B cell (primary cell): ENCODE results near the gene THRB. TPM values are rescaled to one million over a fixed set of nuclear protein-coding genes. Genes with fewer than 3 reads are reported as not detected.

Source experiments
- ATAC-seq: fragments of 200-7000 bp; cut with Tn5 transposase; one replicate; pipeline ENCODE4 v1.10.0; 2021; ENCODE audit warnings: low read depth, mild to moderate bottlenecking, moderate number of reproducible peaks, moderate library complexity
- CTCF ChIA-PET: fragments of 350-600 bp; sonication (Branson Sonifier 250); formaldehyde crosslinking; loops from one replicate; lab custom pipeline; 2021; ENCODE audit warnings: antibody characterized with exemption, inconsistent platforms; lab: Charles Lee
- POLR2A ChIA-PET: fragments of 350-600 bp; sonication (Branson Sonifier 250); formaldehyde crosslinking; loops from one replicate; lab custom pipeline; 2021; ENCODE audit warnings: antibody characterized with exemption; lab: Charles Lee
- DNase-seq: peaks from one replicate; pipeline ENCODE4 v3.0.0; 2013
- H2AFZ ChIP-seq: 2 replicates; pipeline ENCODE4 v1.6.1; 2012; ENCODE audit warnings: mild to moderate bottlenecking, low read depth, low read length; ENCODE audit not compliant: insufficient read depth, poor library complexity, severe bottlenecking
- H3K27ac ChIP-seq, 2 donors: 1 replicate in 1 of 2; 2 replicates in 1 of 2; pipeline ENCODE4 v1.5.1; 2012 to 2013; ENCODE audit warnings: low read length in 2 of 2, mild to moderate bottlenecking in 2 of 2, moderate library complexity in 1 of 2
- H3K27me3 ChIP-seq, 4 experiments: fragments of 200-600 bp in 1 of 4; sonication (generic) in 1 of 4; replicated peaks in 1 of 4; 1 replicate in 2 of 4; 2 replicates in 2 of 4; pipeline versions ENCODE4 v1.6.1 to v1.7.0; 2013 to 2016; ENCODE audit warnings: low read length in 3 of 4, mild to moderate bottlenecking in 2 of 4, mixed read lengths in 1 of 4, moderate library complexity in 1 of 4; ENCODE audit not compliant: insufficient read depth in 4 of 4, control insufficient read depth in 3 of 4; ENCODE audit errors: control extremely low read depth in 1 of 4
- H3K36me3 ChIP-seq, 2 experiments: replicated peaks in 1 of 2; 1 replicate in 1 of 2; 2 replicates in 1 of 2; pipeline versions ENCODE4 v1.6.1 to v1.7.1; 2013; ENCODE audit warnings: low read length in 1 of 2; ENCODE audit not compliant: insufficient read depth in 2 of 2, control insufficient read depth in 1 of 2; ENCODE audit errors: control extremely low read depth in 1 of 2, extremely low read depth in 1 of 2
- H3K4me1 ChIP-seq, 2 donors: fragments of 200-600 bp in 1 of 2; sonication (generic) in 1 of 2; 1 replicate in 1 of 2; 2 replicates in 1 of 2; pipeline versions ENCODE4 v1.5.1 to v1.6.1; 2013 to 2017; ENCODE audit warnings: low read length in 2 of 2; ENCODE audit not compliant: control insufficient read depth in 2 of 2, insufficient read depth in 2 of 2
- H3K4me2 ChIP-seq: replicated peaks from 2 replicates; pipeline ENCODE3; 2012; ENCODE audit warnings: mild to moderate bottlenecking, low read depth, low read length; ENCODE audit not compliant: poor library complexity, severe bottlenecking
- H3K4me3 ChIP-seq, 5 experiments: fragments of 200-600 bp in 1 of 5; sonication (generic) in 1 of 5; 1 replicate in 3 of 5; 2 replicates in 2 of 5; pipeline versions ENCODE4 v1.5.1 to v1.7.0; 2011 to 2016; ENCODE audit warnings: low read length in 4 of 5, mild to moderate bottlenecking in 4 of 5, low read depth in 2 of 5, control low read depth in 1 of 5, moderate library complexity in 1 of 5; ENCODE audit not compliant: insufficient read depth in 1 of 5; ENCODE audit errors: control extremely low read depth in 1 of 5, extremely low read depth in 1 of 5
- H3K79me2 ChIP-seq: fragments of 200-600 bp; sonication (generic); one replicate; pipeline ENCODE4 v1.6.0; 2016; ENCODE audit warnings: low read length; ENCODE audit not compliant: control insufficient read depth, insufficient read depth
- H3K9ac ChIP-seq: fragments of 200-600 bp; sonication (generic); 2 replicates; pipeline ENCODE4 v1.6.1; 2017; ENCODE audit warnings: mild to moderate bottlenecking, low read length, moderate library complexity
- H3K9me3 ChIP-seq, 3 donors: one replicate each; pipeline versions ENCODE4 v1.6.1 to v1.7.1; 2013; ENCODE audit warnings: low read length in 2 of 3; ENCODE audit not compliant: control insufficient read depth in 2 of 3, insufficient read depth in 1 of 3; ENCODE audit errors: control extremely low read depth in 1 of 3
- H4K20me1 ChIP-seq: 2 replicates; pipeline ENCODE4 v1.6.0; 2012; ENCODE audit warnings: mild to moderate bottlenecking, low read length; ENCODE audit not compliant: insufficient read depth, control insufficient read depth, poor library complexity, severe bottlenecking
- H3K27ac Mint-ChIP-seq: one replicate; pipeline ENCODE4 v1.8.0; 2021; ENCODE audit warnings: mixed read lengths
- H3K27me3 Mint-ChIP-seq: one replicate; pipeline ENCODE4 v1.8.0; 2021; ENCODE audit warnings: mixed read lengths
- H3K4me1 Mint-ChIP-seq: one replicate; pipeline ENCODE4 v1.8.0; 2021; ENCODE audit warnings: mixed read lengths
- H3K4me3 Mint-ChIP-seq: one replicate; pipeline ENCODE4 v1.8.0; 2021; ENCODE audit warnings: mixed read lengths
- H3K9me3 Mint-ChIP-seq: one replicate; pipeline ENCODE4 v1.8.0; 2022; ENCODE audit warnings: mixed read lengths; ENCODE audit not compliant: insufficient read depth
- CTCF ChIP-seq: fragments of 200-600 bp; IDR thresholded peaks from one replicate; pipeline ENCODE4 v1.8.0; 2022; ENCODE audit warnings: antibody characterized with exemption, mild to moderate bottlenecking
- EZH2 ChIP-seq: IDR thresholded peaks from 2 replicates; pipeline ENCODE4 v1.6.1; 2012; ENCODE audit warnings: borderline replicate concordance, low read depth, mild to moderate bottlenecking, moderate library complexity, low read length; ENCODE audit not compliant: insufficient read depth, poor library complexity, severe bottlenecking
- WGBS: methylation state at CpG from one replicate; pipeline ENCODE4 v1.1.5; 2013; ENCODE audit warnings: missing lambda C conversion rate; ENCODE audit not compliant: insufficient coverage; 5-methylcytosine and 5-hydroxymethylcytosine counted together
- intact Hi-C: fragments of 100-400 bp; cut with micrococcal nuclease; formaldehyde crosslinking; loops from one replicate; pipeline ENCODE4 v1.10.0; 2022
- polyA plus RNA-seq: library from polyadenylated mRNA; depleted of rRNA; stranded (reverse); fragments of >200 nt; gene quantifications from 2 replicates; pipeline ENCODE4 v1.2.3, GENCODE V29; 2012
- total RNA-seq, 2 donors: library from RNA; stranded (reverse); fragments of 120-200 nt in 1 of 2; gene quantifications; 1 replicate in 1 of 2; 2 replicates in 1 of 2; pipeline versions ENCODE4 v1.2.3 to v1.2.4, GENCODE V29; 2013 to 2022

Gene THRB
- total and polyA plus RNA-seq, 2 donors (not counting 1 experiment from before 2014, with no cell fraction given): 0.86 to 1.8 TPM

DNA sequence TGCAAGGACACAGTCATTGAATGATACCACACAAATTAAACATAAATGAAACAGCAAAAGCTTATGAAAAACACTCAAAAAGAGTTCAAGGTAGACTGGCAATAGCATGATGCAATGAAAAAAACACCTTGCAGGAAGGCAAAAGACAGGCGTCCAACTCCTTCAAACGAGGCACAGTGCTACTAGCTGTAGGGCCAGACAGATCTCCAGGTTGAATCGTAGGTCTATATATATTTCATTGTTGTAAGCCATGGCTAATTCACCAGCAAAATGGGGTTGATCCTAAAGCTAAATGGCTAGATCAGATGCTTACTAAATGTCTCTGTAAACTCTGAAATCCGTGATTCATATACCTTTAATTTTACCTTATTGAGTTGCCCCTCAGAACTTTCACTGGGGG, 94.2 kb downstream of the THRB start:
- Histone ChIP-seq H3K4me1 (no peaks in the 10 kb centered on the region), H3K9me3 (no peaks in the 10 kb centered on the region), H3K27ac (no peak overlapping the region), H3K79me2 (no peaks in the 10 kb centered on the region), H4K20me1 (no peaks in the 10 kb centered on the region), H2AFZ (no peak overlapping the region), H3K9ac (no peak overlapping the region), H3K36me3 (no peaks in the 10 kb centered on the region), H3K4me2 (no peak overlapping the region), H3K27me3 (no peaks in the 10 kb centered on the region), H3K4me3 (no peak overlapping the region)
- H3K4me1 Mint-ChIP-seq: no peaks in the 10 kb centered on the region
- H3K4me3 Mint-ChIP-seq: no peak overlapping the region
- TF ChIP-seq EZH2 (no peak), CTCF (no peak)
- intact Hi-C loops: no loop called here
- H3K27me3 Mint-ChIP-seq: peaks cover 3% of the 10 kb centered on the region
- no peak overlapping the region for H3K27ac Mint-ChIP-seq
- WGBS: 76% methylated on average over 2 of the region's 4 CpGs
- no peaks in the 10 kb centered on the region for H3K9me3 Mint-ChIP-seq
- DNase-seq (no peak), ATAC-seq (no peak)
- POLR2A ChIA-PET: no interaction called here
- CTCF ChIA-PET: no interaction called here

GRCh38 chr3:24400015-24400414, 94.6 kb downstream of the THRB start:
- Histone ChIP-seq H4K20me1 (no peaks in the 10 kb centered on the region), H3K9ac (no peak overlapping the region), H3K9me3 (no peaks in the 10 kb centered on the region), H3K4me1 (no peaks in the 10 kb centered on the region), H3K27me3 (no peaks in the 10 kb centered on the region), H3K27ac (no peak overlapping the region), H2AFZ (no peak overlapping the region), H3K36me3 (no peaks in the 10 kb centered on the region), H3K4me2 (no peak overlapping the region), H3K79me2 (no peaks in the 10 kb centered on the region), H3K4me3 (no peak overlapping the region)
- no peak overlapping the region for H3K4me3 Mint-ChIP-seq
- H3K27me3 Mint-ChIP-seq: peaks cover 3% of the 10 kb centered on the region
- H3K9me3 Mint-ChIP-seq: no peaks in the 10 kb centered on the region
- ATAC-seq: no peak
- no peak for TF ChIP-seq CTCF
- no peak for TF ChIP-seq EZH2
- CTCF ChIA-PET: no interaction called here
- no CpG with 5 or more reads among the region's 2 CpGs for WGBS
- no peaks in the 10 kb centered on the region for H3K4me1 Mint-ChIP-seq
- no peak for DNase-seq
- H3K27ac Mint-ChIP-seq: no peak overlapping the region
- intact Hi-C loops: no loop called here
- POLR2A ChIA-PET: no interaction called here
